Skeletal muscle satellite cell (primary cell): ENCODE measurements around the gene STYXL1.

Experiments
- H3K27me3 ChIP-seq: 2 replicates; pipeline ENCODE4 v1.7.0; 2013; ENCODE audit warnings: low read length; ENCODE audit not compliant: control insufficient read depth, insufficient read depth
- H3K36me3 ChIP-seq: 2 replicates; pipeline ENCODE4 v1.7.0; 2013; ENCODE audit warnings: mild to moderate bottlenecking, control low read depth, low read length; ENCODE audit not compliant: insufficient read depth
- H3K4me1 ChIP-seq: 2 replicates; pipeline ENCODE4 v1.7.0; 2013; ENCODE audit warnings: low read length; ENCODE audit not compliant: control insufficient read depth, insufficient read depth
- H3K4me2 ChIP-seq: 2 replicates; pipeline ENCODE4 v1.7.0; 2013; ENCODE audit warnings: mild to moderate bottlenecking, low read length
- H3K4me3 ChIP-seq: 2 replicates; pipeline ENCODE4 v1.7.0; 2013; ENCODE audit warnings: low read length
- H3K9ac ChIP-seq: 2 replicates; pipeline ENCODE4 v1.7.0; 2013; ENCODE audit warnings: mild to moderate bottlenecking, low read depth, low read length, moderate library complexity
- H3K9me3 ChIP-seq: replicated peaks from 2 replicates; pipeline ENCODE4 v1.7.0; 2013; ENCODE audit warnings: mild to moderate bottlenecking, control low read depth, low read length

The STYXL1 gene

DNA sequence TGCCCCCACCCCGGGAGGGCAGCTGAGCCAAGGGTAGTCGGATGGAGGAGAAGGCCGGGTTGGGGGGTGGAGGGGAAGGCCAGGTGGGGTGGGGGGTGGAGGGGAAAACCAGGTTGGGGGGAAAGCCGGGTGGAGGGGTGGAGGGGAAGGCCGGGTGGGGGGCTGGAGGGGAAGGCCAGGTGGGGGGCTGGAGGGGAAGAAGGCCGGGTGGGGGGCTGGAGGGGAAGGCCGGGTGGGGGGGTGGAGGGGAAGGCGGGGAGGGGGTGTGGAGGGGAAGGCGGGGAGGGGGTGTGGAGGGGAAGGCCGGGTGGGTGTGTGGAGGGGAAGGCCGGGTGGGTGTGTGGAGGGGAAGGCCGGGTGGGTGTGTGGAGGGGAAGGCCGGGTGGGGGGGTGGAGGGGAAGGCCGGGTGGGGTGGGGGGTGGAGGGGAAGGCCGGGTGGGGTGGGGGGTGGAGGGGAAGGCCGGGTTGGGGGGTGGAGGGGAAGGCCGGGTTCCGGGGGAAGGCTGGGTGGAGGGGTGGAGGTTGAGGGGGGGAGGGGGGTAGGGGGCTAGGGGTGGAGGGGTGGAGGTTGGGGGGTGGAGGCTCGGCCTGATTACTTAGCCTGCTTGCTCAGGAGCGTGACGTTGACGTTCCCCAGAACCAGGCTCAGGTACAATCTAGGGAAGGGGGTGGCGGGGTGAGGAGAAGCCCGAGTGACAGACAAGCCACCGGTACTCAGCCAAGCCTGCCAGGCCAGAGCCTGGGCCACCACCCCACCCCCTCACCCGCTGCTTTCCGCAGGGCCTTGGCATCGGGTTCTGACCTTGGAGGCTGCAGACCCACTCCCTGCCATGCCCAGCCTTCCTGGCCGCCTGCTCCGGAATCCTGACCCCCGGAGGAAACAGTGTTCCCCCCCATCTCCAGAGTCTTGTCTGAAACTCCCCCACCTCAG lies 59.0 kb downstream of the STYXL1 start:
- no peak overlapping the region for H3K4me3 ChIP-seq
- no peak overlapping the region for H3K4me2 ChIP-seq
- H3K4me1 ChIP-seq = peaks cover 6% of the 10 kb centered on the region
- H3K36me3 ChIP-seq = peaks cover 21% of the 10 kb centered on the region
- H3K27me3 ChIP-seq = no peaks in the 10 kb centered on the region
- H3K9ac ChIP-seq = no peak overlapping the region
- H3K9me3 ChIP-seq = no peaks in the 10 kb centered on the region

DNA sequence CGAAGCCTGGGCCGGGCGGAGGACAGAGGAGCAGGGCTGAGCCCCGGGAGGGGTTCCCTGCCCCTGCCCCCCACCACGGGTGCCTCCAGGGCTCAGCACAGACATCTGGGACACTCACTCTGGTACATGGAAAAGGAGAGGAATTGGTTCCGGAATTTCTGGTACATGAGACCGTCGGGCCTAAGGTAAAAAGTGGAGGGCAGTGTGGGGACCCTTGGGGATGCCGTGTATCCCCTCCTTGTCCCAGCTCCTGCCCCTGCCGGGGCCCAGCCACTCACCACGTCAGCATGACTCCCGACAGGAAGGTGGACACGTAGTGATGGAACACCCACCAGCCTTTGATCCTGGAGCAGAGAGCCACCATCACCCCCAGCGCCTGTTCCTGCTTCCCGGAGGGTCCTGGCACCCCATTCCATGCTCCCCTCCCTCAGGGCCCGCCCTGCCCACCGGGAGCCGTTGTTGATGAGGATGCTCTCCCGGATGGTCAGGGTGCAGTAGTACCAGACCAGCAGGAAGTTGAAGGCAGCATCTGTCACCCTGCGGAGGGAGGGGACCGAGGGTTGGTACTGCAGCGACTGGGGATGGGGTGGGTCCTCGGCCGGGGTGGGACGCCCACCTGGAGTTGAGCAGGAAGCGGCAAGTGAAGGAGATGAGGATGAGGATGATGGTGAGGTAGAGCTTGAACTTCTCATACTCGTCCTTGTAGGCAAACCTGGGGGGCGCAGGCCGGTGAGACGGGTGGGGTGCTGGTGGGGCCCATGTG lies 59.8 kb downstream of the STYXL1 start:
- Histone ChIP-seq H3K4me1 (no peaks in the 10 kb centered on the region), H3K9ac (no peak overlapping the region), H3K27me3 (no peaks in the 10 kb centered on the region), H3K9me3 (no peaks in the 10 kb centered on the region), H3K4me3 (no peak overlapping the region), H3K4me2 (no peak overlapping the region), H3K36me3 (peaks cover 26% of the 10 kb centered on the region)

DNA sequence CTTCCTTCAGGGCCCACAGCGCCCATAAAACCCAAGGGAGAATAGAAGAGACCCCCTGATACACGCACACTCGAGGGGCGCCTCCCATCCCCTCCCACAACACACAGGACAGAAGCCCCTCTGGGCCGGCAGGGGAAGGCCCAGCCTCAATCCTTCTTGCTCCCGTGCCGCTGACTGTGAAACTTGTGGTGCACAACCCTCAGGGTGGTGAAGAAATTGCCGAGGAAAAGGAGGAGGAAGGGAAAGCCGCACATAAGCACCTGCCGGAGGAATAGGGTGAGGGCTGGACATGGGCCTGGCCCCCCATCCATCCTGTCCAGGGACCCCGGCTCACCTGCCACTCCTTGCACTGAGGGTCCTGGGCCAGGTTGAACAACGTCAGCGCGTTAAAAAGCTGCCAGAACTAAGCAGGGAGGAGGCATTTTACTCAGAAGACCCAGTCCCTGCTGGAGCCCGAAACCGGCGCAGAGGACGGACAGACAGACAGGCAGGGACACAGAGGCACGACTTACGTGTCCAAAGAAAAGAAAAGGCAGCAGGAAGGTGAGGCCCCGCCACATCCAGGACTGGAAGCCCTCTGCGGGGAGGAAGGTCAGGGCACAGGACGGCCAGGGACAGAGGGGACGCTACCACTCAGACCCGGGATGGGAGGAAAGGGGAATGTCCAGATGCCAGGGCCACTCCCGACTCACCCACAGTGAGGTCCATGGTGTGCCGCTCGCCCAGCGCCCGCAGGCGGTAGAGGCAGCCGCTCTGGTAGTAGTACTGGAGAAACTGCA lies 60.6 kb downstream of the STYXL1 start:
- Histone ChIP-seq H3K27me3 (no peaks in the 10 kb centered on the region), H3K9ac (no peak overlapping the region), H3K4me1 (no peaks in the 10 kb centered on the region), H3K4me3 (no peak overlapping the region), H3K9me3 (no peaks in the 10 kb centered on the region), H3K4me2 (no peak overlapping the region), H3K36me3 (peaks cover 33% of the 10 kb centered on the region)

DNA sequence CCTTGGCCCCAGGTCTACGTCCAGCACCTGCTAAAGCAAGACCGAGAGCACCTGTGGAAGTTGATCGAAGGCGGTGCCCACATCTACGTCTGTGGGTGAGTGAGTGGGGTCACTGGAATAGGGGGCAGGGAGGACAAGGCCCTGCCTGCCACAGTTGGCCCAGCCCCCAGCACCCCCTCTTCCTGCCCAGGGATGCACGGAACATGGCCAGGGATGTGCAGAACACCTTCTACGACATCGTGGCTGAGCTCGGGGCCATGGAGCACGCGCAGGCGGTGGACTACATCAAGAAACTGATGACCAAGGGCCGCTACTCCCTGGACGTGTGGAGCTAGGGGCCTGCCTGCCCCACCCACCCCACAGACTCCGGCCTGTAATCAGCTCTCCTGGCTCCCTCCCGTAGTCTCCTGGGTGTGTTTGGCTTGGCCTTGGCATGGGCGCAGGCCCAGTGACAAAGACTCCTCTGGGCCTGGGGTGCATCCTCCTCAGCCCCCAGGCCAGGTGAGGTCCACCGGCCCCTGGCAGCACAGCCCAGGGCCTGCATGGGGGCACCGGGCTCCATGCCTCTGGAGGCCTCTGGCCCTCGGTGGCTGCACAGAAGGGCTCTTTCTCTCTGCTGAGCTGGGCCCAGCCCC lies 61.5 kb downstream of the STYXL1 start:
- no peaks in the 10 kb centered on the region for H3K9me3 ChIP-seq
- H3K36me3 ChIP-seq = peaks cover 42% of the 10 kb centered on the region
- no peak overlapping the region for H3K9ac ChIP-seq
- no peaks in the 10 kb centered on the region for H3K4me1 ChIP-seq
- H3K4me2 ChIP-seq = no peak overlapping the region
- H3K27me3 ChIP-seq = no peaks in the 10 kb centered on the region
- H3K4me3 ChIP-seq = no peak overlapping the region

DNA sequence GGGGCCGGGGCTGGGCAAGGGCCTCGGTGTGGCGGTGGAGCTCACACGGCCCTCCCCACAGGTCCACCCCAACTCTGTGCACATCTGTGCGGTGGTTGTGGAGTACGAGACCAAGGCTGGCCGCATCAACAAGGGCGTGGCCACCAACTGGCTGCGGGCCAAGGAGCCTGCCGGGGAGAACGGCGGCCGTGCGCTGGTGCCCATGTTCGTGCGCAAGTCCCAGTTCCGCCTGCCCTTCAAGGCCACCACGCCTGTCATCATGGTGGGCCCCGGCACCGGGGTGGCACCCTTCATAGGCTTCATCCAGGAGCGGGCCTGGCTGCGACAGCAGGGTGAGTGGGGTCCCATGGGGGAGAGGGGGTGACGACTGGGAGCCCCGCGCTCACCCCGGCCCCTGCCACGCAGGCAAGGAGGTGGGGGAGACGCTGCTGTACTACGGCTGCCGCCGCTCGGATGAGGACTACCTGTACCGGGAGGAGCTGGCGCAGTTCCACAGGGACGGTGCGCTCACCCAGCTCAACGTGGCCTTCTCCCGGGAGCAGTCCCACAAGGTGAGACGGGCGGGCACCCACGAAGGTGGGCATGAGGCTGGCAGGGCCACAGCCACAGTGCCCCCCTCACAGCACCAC lies 62.2 kb downstream of the STYXL1 start:
- Histone ChIP-seq H3K27me3 (no peaks in the 10 kb centered on the region), H3K36me3 (peaks cover 44% of the 10 kb centered on the region), H3K4me3 (no peak overlapping the region), H3K9me3 (no peaks in the 10 kb centered on the region), H3K4me2 (no peak overlapping the region), H3K9ac (no peak overlapping the region), H3K4me1 (no peaks in the 10 kb centered on the region)

DNA sequence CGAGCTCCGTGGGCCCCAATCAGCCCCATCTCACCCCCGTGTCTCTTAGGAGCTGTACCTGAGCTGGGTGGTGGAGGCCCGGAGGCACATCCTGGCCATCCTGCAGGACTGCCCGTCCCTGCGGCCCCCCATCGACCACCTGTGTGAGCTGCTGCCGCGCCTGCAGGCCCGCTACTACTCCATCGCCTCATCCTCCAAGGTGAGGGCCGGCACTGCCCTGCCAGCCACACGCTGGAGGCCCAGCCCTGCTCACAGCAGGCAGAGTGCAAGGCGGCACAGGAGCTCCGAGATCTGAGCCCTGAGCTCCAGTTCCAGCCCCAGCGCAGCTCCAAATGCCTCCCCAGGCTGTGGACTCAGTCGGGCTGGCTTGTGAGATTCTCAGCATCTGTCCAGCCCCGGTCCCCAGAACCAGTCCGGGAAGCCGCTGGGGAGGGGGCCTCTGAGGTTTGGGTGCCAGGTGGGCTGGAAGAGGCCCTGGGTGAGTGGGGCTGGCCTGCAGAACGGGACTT lies 62.7 kb downstream of the STYXL1 start:
- Histone ChIP-seq H3K27me3 (no peaks in the 10 kb centered on the region), H3K36me3 (peaks cover 50% of the 10 kb centered on the region), H3K4me1 (no peaks in the 10 kb centered on the region), H3K9ac (no peak overlapping the region), H3K4me2 (no peak overlapping the region), H3K4me3 (no peak overlapping the region), H3K9me3 (no peaks in the 10 kb centered on the region)

DNA sequence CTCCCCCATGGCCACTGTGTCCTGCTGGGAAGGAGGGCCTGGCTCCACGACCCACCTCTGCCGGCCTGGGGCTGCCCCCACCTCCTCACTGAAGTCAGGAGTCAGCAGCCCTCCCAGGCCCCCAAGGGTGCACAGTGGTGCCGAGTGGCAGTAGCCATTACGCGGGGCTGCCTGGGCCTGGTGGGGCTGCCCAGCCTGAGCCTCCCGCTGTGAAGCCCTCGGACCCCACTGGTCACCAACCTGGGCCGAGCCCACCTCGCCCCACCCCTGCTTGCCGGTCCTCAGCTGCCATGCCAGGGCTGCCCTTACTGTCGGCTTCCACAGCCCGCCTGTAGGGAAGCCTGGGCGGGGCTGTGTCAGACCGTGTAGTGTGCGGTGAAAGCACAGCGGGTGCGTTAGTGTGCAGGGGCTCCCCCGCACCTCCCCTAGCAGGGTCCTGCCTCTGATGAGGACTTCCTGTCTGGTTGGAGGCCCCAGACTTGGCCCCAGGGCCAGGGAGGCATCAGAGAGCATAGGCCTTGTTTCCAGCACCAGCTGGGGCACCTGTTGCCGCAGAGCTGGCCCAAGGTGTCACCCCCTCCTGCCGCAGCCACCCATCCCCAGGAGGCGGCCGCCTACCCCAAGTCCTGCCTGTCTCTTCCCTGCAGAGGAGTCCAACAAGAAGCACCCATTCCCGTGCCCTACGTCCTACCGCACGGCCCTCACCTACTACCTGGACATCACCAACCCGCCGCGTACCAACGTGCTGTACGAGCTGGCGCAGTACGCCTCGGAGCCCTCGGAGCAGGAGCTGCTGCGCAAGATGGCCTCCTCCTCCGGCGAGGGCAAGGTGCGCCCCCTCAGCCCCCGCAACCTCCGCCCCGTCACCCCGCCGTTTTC lies 63.4 kb downstream of the STYXL1 start:
- Histone ChIP-seq H3K4me2 (no peak overlapping the region), H3K4me1 (no peaks in the 10 kb centered on the region), H3K9ac (no peak overlapping the region), H3K4me3 (no peak overlapping the region), H3K9me3 (no peaks in the 10 kb centered on the region), H3K27me3 (no peaks in the 10 kb centered on the region), H3K36me3 (peaks cover 56% of the 10 kb centered on the region)

DNA sequence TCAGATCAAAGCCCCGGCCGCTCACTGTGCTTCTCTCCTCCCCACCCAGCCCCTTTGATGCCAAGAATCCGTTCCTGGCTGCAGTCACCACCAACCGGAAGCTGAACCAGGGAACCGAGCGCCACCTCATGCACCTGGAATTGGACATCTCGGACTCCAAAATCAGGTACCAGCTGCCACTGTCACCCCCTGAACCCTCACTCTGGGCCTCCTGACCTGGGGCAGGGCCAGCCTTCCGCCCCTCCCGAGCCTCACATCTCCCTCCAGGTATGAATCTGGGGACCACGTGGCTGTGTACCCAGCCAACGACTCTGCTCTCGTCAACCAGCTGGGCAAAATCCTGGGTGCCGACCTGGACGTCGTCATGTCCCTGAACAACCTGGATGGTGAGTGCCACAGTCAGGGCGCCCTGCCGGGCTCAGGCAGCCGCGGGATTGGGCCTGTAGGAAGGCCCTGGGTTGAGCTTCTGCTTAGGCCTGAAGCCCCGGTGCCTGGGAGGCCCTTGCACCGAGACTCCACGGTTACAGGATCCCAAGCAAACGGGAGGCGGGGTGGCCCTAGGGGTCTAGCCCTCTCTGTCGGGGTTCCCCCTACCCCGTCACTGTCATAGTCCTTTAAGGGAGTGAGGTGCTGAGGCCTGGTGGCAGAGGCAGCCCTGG lies 64.2 kb downstream of the STYXL1 start:
- Histone ChIP-seq H3K9me3 (no peaks in the 10 kb centered on the region), H3K9ac (no peak overlapping the region), H3K27me3 (no peaks in the 10 kb centered on the region), H3K4me3 (no peak overlapping the region), H3K4me2 (no peak overlapping the region), H3K4me1 (no peaks in the 10 kb centered on the region), H3K36me3 (peaks cover 59% of the 10 kb centered on the region)

DNA sequence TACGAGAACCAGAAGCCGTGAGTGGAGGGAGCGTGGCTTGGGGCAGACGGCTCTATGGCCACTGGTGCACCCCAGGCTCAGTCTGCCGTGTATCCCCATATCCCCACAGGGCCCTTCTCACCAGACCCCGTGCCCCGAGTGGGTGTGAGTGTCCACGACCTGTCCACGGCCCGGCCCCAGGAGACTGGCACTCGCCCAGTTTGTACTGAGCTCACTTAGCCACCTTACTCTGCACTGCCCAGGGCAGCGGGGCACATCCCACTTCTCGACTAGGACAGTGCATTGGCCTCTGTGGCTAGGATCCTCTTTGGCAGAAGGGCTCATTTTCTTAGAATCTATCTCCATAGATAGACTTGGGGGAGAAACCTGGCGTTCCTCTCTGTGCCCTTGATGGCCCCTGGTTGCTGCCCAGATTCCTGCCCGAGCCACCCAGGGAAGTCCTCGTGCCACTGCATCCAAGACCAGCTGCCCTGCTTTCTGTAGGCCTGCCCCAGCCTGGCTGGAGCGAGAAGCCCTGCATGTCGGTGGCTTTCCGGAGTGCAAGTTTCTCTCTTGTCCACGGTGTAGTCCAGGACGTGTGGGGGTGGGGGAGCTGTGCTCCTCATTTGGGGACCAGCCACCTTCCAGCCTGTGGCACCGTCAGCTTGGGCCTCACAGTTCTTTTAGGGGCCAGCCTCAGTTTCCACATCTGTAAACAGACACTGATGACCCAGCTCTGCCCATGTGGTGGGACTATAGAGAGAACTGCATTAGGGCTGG lies 65.3 kb downstream of the STYXL1 start:
- no peaks in the 10 kb centered on the region for H3K4me1 ChIP-seq
- no peak overlapping the region for H3K4me3 ChIP-seq
- no peaks in the 10 kb centered on the region for H3K27me3 ChIP-seq
- peaks cover 54% of the 10 kb centered on the region for H3K36me3 ChIP-seq
- no peak overlapping the region for H3K9ac ChIP-seq
- H3K4me2 ChIP-seq = no peak overlapping the region
- no peaks in the 10 kb centered on the region for H3K9me3 ChIP-seq
